IPS-15b (cell line): ENCODE results near the gene HDAC1.

Source experiments
- H3K27me3 ChIP-seq: one replicate; pipeline ENCODE4 v1.6.1; 2013; ENCODE audit warnings: low read length; ENCODE audit not compliant: control insufficient read depth, insufficient read depth
- H3K36me3 ChIP-seq: one replicate; pipeline ENCODE4 v1.6.1; 2013; ENCODE audit warnings: low read length; ENCODE audit not compliant: control insufficient read depth, insufficient read depth
- H3K4me1 ChIP-seq: one replicate; pipeline ENCODE4 v1.6.1; 2013; ENCODE audit warnings: mild to moderate bottlenecking, low read length; ENCODE audit not compliant: control insufficient read depth, insufficient read depth
- H3K4me3 ChIP-seq: one replicate; pipeline ENCODE4 v1.5.1; 2013; ENCODE audit warnings: low read depth, low read length
- H3K9ac ChIP-seq: one replicate; pipeline ENCODE4 v1.6.1; 2013; ENCODE audit warnings: low read depth, mild to moderate bottlenecking, low read length
- H3K9me3 ChIP-seq: one replicate; pipeline ENCODE4 v1.6.1; 2013; ENCODE audit warnings: mild to moderate bottlenecking, low read length; ENCODE audit not compliant: control insufficient read depth, insufficient read depth

HDAC1 gene

GRCh38 chr1:32372149-32372756 is 80.4 kb downstream of the HDAC1 start:
- H3K4me3 ChIP-seq = no peak overlapping the region
- no peaks in the 10 kb centered on the region for H3K4me1 ChIP-seq
- H3K9me3 ChIP-seq = no peaks in the 10 kb centered on the region
- peaks cover 55% of the 10 kb centered on the region for H3K36me3 ChIP-seq
- no peak overlapping the region for H3K9ac ChIP-seq
- H3K27me3 ChIP-seq = no peaks in the 10 kb centered on the region

GRCh38 chr1:32373996-32374592 is 82.2 kb downstream of the HDAC1 start:
- H3K27me3 ChIP-seq = no peaks in the 10 kb centered on the region
- H3K9me3 ChIP-seq = no peaks in the 10 kb centered on the region
- no peaks in the 10 kb centered on the region for H3K4me1 ChIP-seq
- H3K4me3 ChIP-seq = no peak overlapping the region
- no peak overlapping the region for H3K9ac ChIP-seq
- peaks cover 58% of the 10 kb centered on the region for H3K36me3 ChIP-seq

DNA sequence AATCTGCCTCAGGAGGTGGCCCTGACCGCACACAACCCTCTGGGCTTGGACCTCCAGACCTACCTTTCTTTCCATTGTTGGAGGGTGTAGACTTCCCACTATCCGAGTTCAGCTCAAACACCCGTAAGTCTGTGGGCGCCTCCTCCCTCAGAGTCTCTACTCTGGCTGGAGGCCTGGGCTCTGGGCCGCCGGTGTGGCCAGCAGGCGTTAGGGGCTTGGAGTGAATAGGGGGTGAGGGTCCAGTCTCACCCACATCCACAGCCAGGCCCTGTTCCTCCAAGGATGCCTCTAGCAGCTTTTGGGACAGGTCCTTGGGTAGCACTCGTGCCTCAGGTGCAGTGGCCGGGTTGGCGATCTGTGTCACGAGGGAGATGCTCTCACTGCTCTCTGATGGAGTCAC is 84.3 kb downstream of the HDAC1 start:
- Histone ChIP-seq H3K4me1 (no peaks in the 10 kb centered on the region), H3K4me3 (no peak overlapping the region), H3K36me3 (peaks cover 72% of the 10 kb centered on the region), H3K9ac (no peak overlapping the region), H3K27me3 (no peaks in the 10 kb centered on the region), H3K9me3 (no peaks in the 10 kb centered on the region)

GRCh38 chr1:32377541-32378220 is 85.8 kb downstream of the HDAC1 start:
- Histone ChIP-seq H3K4me3 (no peak overlapping the region), H3K27me3 (no peaks in the 10 kb centered on the region), H3K36me3 (peaks cover 66% of the 10 kb centered on the region), H3K9ac (no peak overlapping the region), H3K9me3 (no peaks in the 10 kb centered on the region), H3K4me1 (no peaks in the 10 kb centered on the region)

GRCh38 chr1:32380057-32380456 is 88.2 kb downstream of the HDAC1 start:
- H3K9ac ChIP-seq = no peak overlapping the region
- H3K4me1 ChIP-seq = no peaks in the 10 kb centered on the region
- H3K4me3 ChIP-seq = no peak overlapping the region
- H3K27me3 ChIP-seq = no peaks in the 10 kb centered on the region
- peaks cover 69% of the 10 kb centered on the region for H3K36me3 ChIP-seq
- no peaks in the 10 kb centered on the region for H3K9me3 ChIP-seq
